Endothelial cell of umbilical vein (primary cell): ENCODE measurements around the gene TRPM3. TPM values are rescaled to one million over a fixed set of nuclear protein-coding genes. Genes with fewer than 3 reads are reported as not detected.

ENCODE experiments used
- BruUV-seq: library from RNA; stranded (reverse); fragments of 400-500 nt; replicated peaks from 2 replicates; lab custom pipeline; 2021; lab: Mats Ljungman, UMichigan
- CTCF ChIA-PET: fragments of 300-600, 350-600 bp; sonication (Branson Sonifier 250); formaldehyde crosslinking; loops from one replicate; lab custom pipeline; 2021; ENCODE audit warnings: antibody characterized with exemption, inconsistent platforms; lab: Charles Lee
- POLR2A ChIA-PET: fragments of 300-600, 350-600 bp; sonication (Branson Sonifier 250); formaldehyde crosslinking; loops from one replicate; lab custom pipeline; 2021; ENCODE audit warnings: antibody characterized with exemption, inconsistent platforms; lab: Charles Lee
- DNase-seq: peaks from one replicate; pipeline ENCODE4 v3.0.0-alpha.2; 2011; ENCODE audit warnings: low read depth, low spot score
- FAIRE-seq: peaks from 2 replicates; lab custom pipeline; 2011; peaks lifted over from hg19 to GRCh38; lab: Jason Lieb, UNC
- H2AFZ ChIP-seq: 2 replicates; pipeline ENCODE4 v1.6.0; 2012; ENCODE audit warnings: low read depth, low read length, control low read depth, inconsistent platforms
- H3K27ac ChIP-seq: 2 replicates; pipeline ENCODE4 v1.5.1; 2011; ENCODE audit warnings: low read depth, mild to moderate bottlenecking, control low read depth, low read length, moderate library complexity; ENCODE audit not compliant: insufficient read depth
- H3K27me3 ChIP-seq, 2 experiments: 2 replicates each; pipeline versions ENCODE4 v1.6.0 to v1.6.1; 2011; ENCODE audit warnings: low read length in 2 of 2, mixed read lengths in 1 of 2; ENCODE audit not compliant: control insufficient read depth in 2 of 2, insufficient read depth in 2 of 2
- H3K36me3 ChIP-seq, 2 experiments: 2 replicates in 1 of 2; 3 replicates in 1 of 2; pipeline ENCODE4 v1.5.1; 2011; ENCODE audit warnings: low read length in 2 of 2, mild to moderate bottlenecking in 1 of 2, moderate library complexity in 1 of 2; ENCODE audit not compliant: control insufficient read depth in 2 of 2, insufficient read depth in 2 of 2; ENCODE audit errors: extremely low read depth in 1 of 2
- H3K4me1 ChIP-seq: 3 replicates; pipeline ENCODE4 v1.5.1; 2011; ENCODE audit warnings: mild to moderate bottlenecking, low read length; ENCODE audit not compliant: control insufficient read depth, insufficient read depth; ENCODE audit errors: extremely low read depth
- H3K4me2 ChIP-seq: 2 replicates; pipeline ENCODE4 v1.6.1; 2011; ENCODE audit warnings: low read length, control low read depth, mixed read lengths; ENCODE audit not compliant: insufficient read depth
- H3K4me3 ChIP-seq, 3 experiments: fragments of 200-600 bp in 1 of 3; sonication (generic), shearing (Covaris generic) in 1 of 3; replicated peaks in 1 of 3; 2 replicates each; pipeline ENCODE4 v1.5.1; 2011 to 2016; ENCODE audit warnings: control low read depth in 3 of 3, low read length in 3 of 3, mild to moderate bottlenecking in 2 of 3, inconsistent platforms in 1 of 3, low read depth in 1 of 3, moderate library complexity in 1 of 3; ENCODE audit not compliant: insufficient read depth in 1 of 3
- H3K79me2 ChIP-seq: 2 replicates; pipeline ENCODE4 v1.6.0; 2012; ENCODE audit warnings: low read length, inconsistent platforms; ENCODE audit not compliant: control insufficient read depth, insufficient read depth
- H3K9ac ChIP-seq: replicated peaks from 2 replicates; pipeline ENCODE3; 2011; ENCODE audit warnings: low read length, control low read depth; ENCODE audit not compliant: insufficient read depth; ENCODE audit errors: extremely low read depth
- H3K9me1 ChIP-seq: replicated peaks from 3 replicates; pipeline ENCODE4 v1.6.0; 2011; ENCODE audit warnings: mild to moderate bottlenecking, low read length; ENCODE audit not compliant: control insufficient read depth, insufficient read depth; ENCODE audit errors: extremely low read depth
- H3K9me3 ChIP-seq: replicated peaks from 2 replicates; pipeline ENCODE4 v1.5.1; 2012; ENCODE audit warnings: low read length, inconsistent platforms; ENCODE audit not compliant: control insufficient read depth, insufficient read depth
- H4K20me1 ChIP-seq: replicated peaks from 2 replicates; pipeline ENCODE3; 2011; ENCODE audit warnings: mild to moderate bottlenecking, low read length; ENCODE audit not compliant: control insufficient read depth, insufficient read depth; ENCODE audit errors: extremely low read depth
- CTCF ChIP-seq, 2 donors: IDR thresholded peaks; 1 replicate in 1 of 2; 2 replicates in 1 of 2; pipeline ENCODE4 v1.5.1; 2011; ENCODE audit warnings: low read length in 2 of 2, mild to moderate bottlenecking in 2 of 2, moderate library complexity in 2 of 2, control low read depth in 1 of 2, inconsistent platforms in 1 of 2, low read depth in 1 of 2; ENCODE audit not compliant: insufficient read depth in 1 of 2; ENCODE audit errors: extremely low read depth in 1 of 2
- FOS ChIP-seq: IDR thresholded peaks from 2 replicates; pipeline ENCODE4 v1.6.1; 2011; ENCODE audit warnings: mild to moderate bottlenecking, low read length, moderate library complexity, borderline replicate concordance; ENCODE audit not compliant: insufficient read depth
- GATA2 ChIP-seq: IDR thresholded peaks from 2 replicates; pipeline ENCODE4 v1.7.0; 2011; ENCODE audit warnings: low read depth, mild to moderate bottlenecking, moderate library complexity, mixed read lengths, low read length; ENCODE audit not compliant: insufficient read length, insufficient read depth
- MAX ChIP-seq: IDR thresholded peaks from 2 replicates; pipeline ENCODE4 v1.6.1; 2011; ENCODE audit not compliant: insufficient read depth, insufficient read length
- MYC ChIP-seq: IDR thresholded peaks from one replicate; pipeline ENCODE4 v1.6.1; 2011; ENCODE audit warnings: mild to moderate bottlenecking, low read depth, low read length
- POLR2AphosphoS5 ChIP-seq: IDR thresholded peaks from 2 replicates; pipeline ENCODE4 v1.6.1; 2012; ENCODE audit warnings: low read depth, mild to moderate bottlenecking, control low read depth, low read length, moderate library complexity; ENCODE audit not compliant: insufficient read depth
- dilution Hi-C: fragments of 300-500 bp; cut with MboI; formaldehyde crosslinking; loops from one replicate; pipeline ENCODE4 v1.15.0; 2019; ENCODE audit warnings: low sequenced_read_pairs; ENCODE audit not compliant: extremely low pct_ligation_motif_present
- intact Hi-C: fragments of 100-400 bp; cut with micrococcal nuclease; formaldehyde crosslinking; loops from one replicate; pipeline ENCODE4 v1.10.0; 2022
- polyA plus RNA-seq, 4 experiments: library from polyadenylated mRNA; depleted of rRNA in 3 of 4; stranded (reverse) in 3 of 4; unstranded in 1 of 4; fragments of >200 nt; gene quantifications; 2 replicates each; pipeline versions ENCODE4 v1.2.1 to v1.2.3, GENCODE V29; 2011 to 2012; ENCODE audit warnings: missing spikeins in 1 of 4
- total RNA-seq: library from RNA; stranded (reverse); gene quantifications from 2 replicates; pipeline ENCODE4 v1.2.3, GENCODE V29; 2021

TRPM3 gene
- total and polyA plus RNA-seq, 2 donors (not counting 3 experiments of a cell fraction or from before 2014, with no cell fraction given): 0.17 to 0.33 TPM

GRCh38 chr9:70495514-70495913 lies 625.9 kb downstream of the TRPM3 start:
- no peak overlapping the region for H3K4me2 ChIP-seq
- no peaks in the 10 kb centered on the region for H3K9me3 ChIP-seq
- no peak overlapping the region for H3K9ac ChIP-seq
- H3K36me3 ChIP-seq: no peaks in the 10 kb centered on the region
- H2AFZ ChIP-seq: no peak overlapping the region
- no peak for DNase-seq
- no peak overlapping the region for H3K4me3 ChIP-seq
- no peaks in the 10 kb centered on the region for H4K20me1 ChIP-seq
- H3K9me1 ChIP-seq: no peaks in the 10 kb centered on the region
- intact Hi-C loops (no loop called here), dilution Hi-C loops (no loop called here)
- ChIA-PET POLR2A (no interaction called here), CTCF (interaction anchor here (0.7 to 2.0 kb wide), 4 partner anchors 9 to 107 kb away, joined by 3 to 7 read pairs (median 4); no protein-coding TSS in a partner anchor)
- no peak overlapping the region for H3K27ac ChIP-seq
- no peaks in the 10 kb centered on the region for H3K27me3 ChIP-seq
- no peak for TF ChIP-seq MAX
- TF ChIP-seq MYC: no peak
- TF ChIP-seq GATA2: no peak
- no peak for TF ChIP-seq POLR2AphosphoS5
- TF ChIP-seq FOS: no peak
- TF ChIP-seq CTCF (IDR thresholded peaks at IDR 0.05; ENCODE audit: extremely low read depth in 1 of 2, insufficient read depth in 1 of 2, low read depth in 1 of 2, low read length in 2 of 2): no peak
- no TSS peak for BruUV-seq
- H3K79me2 ChIP-seq: no peaks in the 10 kb centered on the region
- no peak for FAIRE-seq
- peaks cover 8% of the 10 kb centered on the region for H3K4me1 ChIP-seq
